SU-DHL-6 (cell line): ENCODE results near the gene FER1L5.

Experiments used
- CTCF ChIP-seq: fragments of 200-600 bp; sonication (generic); IDR thresholded peaks from one replicate; pipeline ENCODE4 v1.5.1; 2017; ENCODE audit warnings: antibody characterized with exemption, mild to moderate bottlenecking, low read length, moderate library complexity; ENCODE audit not compliant: insufficient read depth, poor library complexity, severe bottlenecking
- EZH2phosphoT487 ChIP-seq: fragments of 200-600 bp; sonication (generic), shearing (Covaris generic); conservative IDR thresholded peaks from 2 replicates; pipeline ENCODE4 v1.6.1; 2018; ENCODE audit warnings: mild to moderate bottlenecking, antibody characterized with exemption, low read length, moderate library complexity, mixed read lengths

GRCh38 chr2:96647681-96648080 is 5.1 kb downstream of the FER1L5 start:
- TF ChIP-seq CTCF (no peak), EZH2phosphoT487 (no peak)
